22Rv1 (cell line): Measurements from ENCODE around the gene SPP2.

Experiments used
- CTCF ChIP-seq: fragments of 450-650 bp; IDR thresholded peaks from 2 replicates; pipeline ENCODE4 v1.5.1; 2017; ENCODE audit warnings: mild to moderate bottlenecking
- ZFX ChIP-seq: fragments of 450-650 bp; IDR thresholded peaks from 2 replicates; pipeline ENCODE4 v1.6.1; 2017; ENCODE audit warnings: antibody characterized with exemption, borderline replicate concordance

- TF ChIP-seq ZFX = no peak
- no peak for TF ChIP-seq CTCF
Observed at GRCh38 chr2:234083572-234084348, 33.3 kb downstream of the SPP2 start.
